K562 (cell line): Measurements from ENCODE around the gene SCGB1A1. TPM values are rescaled to one million over a fixed set of nuclear protein-coding genes. Genes with fewer than 3 reads are reported as not detected.

Source experiments
- ATAC-seq: fragments of 200-7000 bp; cut with Tn5 transposase; 3 replicates; pipeline ENCODE4 v1.9.1; 2020; ENCODE audit warnings: moderate library complexity
- BruUV-seq: library from RNA; stranded (reverse); fragments of 400-500 nt; replicated peaks from 2 replicates; lab custom pipeline; 2021; lab: Mats Ljungman, UMichigan
- CTCF ChIA-PET: fragments of 300-600 bp; formaldehyde crosslinking; extraction: SDS; loops from one replicate; lab custom pipeline; 2021; ENCODE audit warnings: low intra/inter-chr PET ratio; lab: Yijun Ruan, JAX
- POLR2A ChIA-PET: fragments of 300-600, 350-650 bp; sonication (Branson Sonifier 250); formaldehyde crosslinking; extraction: SDS; loops from one replicate; lab custom pipeline; 2021; ENCODE audit warnings: antibody characterized with exemption, inconsistent platforms; lab: Yijun Ruan, JAX
- DNase-seq, 4 experiments: peaks; one replicate each; pipeline versions ENCODE4 v3.0.0 to v3.0.0-alpha.2; 2011 to 2018; ENCODE audit warnings: low spot score in 3 of 4, mixed read lengths in 3 of 4; ENCODE audit errors: extremely low read depth in 1 of 4
- FAIRE-seq: peaks from 2 replicates; lab custom pipeline; 2011; peaks lifted over from hg19 to GRCh38; lab: Jason Lieb, UNC
- H2AFZ ChIP-seq: 2 replicates; pipeline ENCODE4 v1.6.0; 2011; ENCODE audit warnings: low read depth, low read length, control low read depth, inconsistent platforms
- H3K27ac ChIP-seq: fragments of 200-600 bp; 3 replicates; pipeline ENCODE4 v1.8.0; 2011; ENCODE audit warnings: low read depth, mild to moderate bottlenecking, control low read depth, inconsistent platforms, low read length, moderate library complexity, mixed read lengths; ENCODE audit errors: extremely low read depth
- H3K27me3 ChIP-seq, 2 experiments: fragments of 300-600 bp in 1 of 2; 2 replicates in 1 of 2; 3 replicates in 1 of 2; pipeline versions ENCODE4 v1.6.0 to v1.8.0; 2011; ENCODE audit warnings: inconsistent platforms in 2 of 2, low read length in 2 of 2, mild to moderate bottlenecking in 1 of 2, mixed read lengths in 1 of 2, moderate library complexity in 1 of 2; ENCODE audit not compliant: control insufficient read depth in 2 of 2, insufficient read depth in 2 of 2
- H3K36me3 ChIP-seq: fragments of 300-600 bp; 3 replicates; pipeline ENCODE4 v1.8.0; 2011; ENCODE audit warnings: mild to moderate bottlenecking, low read length, inconsistent platforms; ENCODE audit not compliant: control insufficient read depth, insufficient read depth
- H3K4me1 ChIP-seq, 2 experiments: fragments of 200-600 bp in 1 of 2; replicated peaks in 1 of 2; 2 replicates in 1 of 2; 3 replicates in 1 of 2; pipeline versions ENCODE4 v1.5.1 to v1.8.0; 2011; ENCODE audit warnings: inconsistent platforms in 2 of 2, low read length in 2 of 2, mild to moderate bottlenecking in 1 of 2, mixed read lengths in 1 of 2, moderate library complexity in 1 of 2; ENCODE audit not compliant: control insufficient read depth in 2 of 2, insufficient read depth in 2 of 2
- H3K4me2 ChIP-seq: 2 replicates; pipeline ENCODE4 v1.6.1; 2011; ENCODE audit warnings: low read length, control low read depth, inconsistent platforms, mixed read lengths; ENCODE audit not compliant: insufficient read depth
- H3K4me3 ChIP-seq: fragments of 200-600 bp; sonication (generic), shearing (Covaris generic); 2 replicates; pipeline ENCODE4 v1.5.1; 2016; ENCODE audit warnings: control low read depth, inconsistent platforms
- H3K79me2 ChIP-seq: fragments of 200-600 bp; 3 replicates; pipeline ENCODE4 v1.8.0; 2011; ENCODE audit warnings: low read length, inconsistent platforms; ENCODE audit not compliant: control insufficient read depth, insufficient read depth
- H3K9ac ChIP-seq, 2 experiments: 2 replicates each; pipeline versions ENCODE4 v1.6.0 to v1.6.1; 2011; ENCODE audit warnings: low read depth in 2 of 2, low read length in 2 of 2, control low read depth in 1 of 2, inconsistent platforms in 1 of 2, mild to moderate bottlenecking in 1 of 2, mixed read lengths in 1 of 2; ENCODE audit not compliant: insufficient read depth in 1 of 2
- H3K9me1 ChIP-seq: one replicate; pipeline ENCODE4 v1.6.0; 2011; ENCODE audit warnings: inconsistent platforms, mild to moderate bottlenecking, low read length, moderate library complexity; ENCODE audit not compliant: control insufficient read depth, insufficient read depth
- H3K9me3 ChIP-seq: replicated peaks from 2 replicates; pipeline ENCODE4 v1.5.1; 2011; ENCODE audit warnings: low read depth, low read length, inconsistent platforms; ENCODE audit not compliant: control insufficient read depth, insufficient read depth
- H4K20me1 ChIP-seq: replicated peaks from 2 replicates; pipeline ENCODE4 v1.6.1; 2011; ENCODE audit warnings: low read length, inconsistent platforms, mixed read lengths; ENCODE audit not compliant: control insufficient read depth, insufficient read depth
- BCOR ChIP-seq: fragments of 450-650 bp; IDR thresholded peaks from 2 replicates; pipeline ENCODE4 v1.6.1; 2016
- ESRRA ChIP-seq: fragments of 450-650 bp; IDR thresholded peaks from 2 replicates; pipeline ENCODE4 v1.6.1; 2014; ENCODE audit warnings: low read depth, mild to moderate bottlenecking, moderate library complexity, borderline replicate concordance
- GTF2A2 ChIP-seq: IDR thresholded peaks from 2 replicates; pipeline ENCODE4 v1.6.1; 2016; ENCODE audit warnings: mild to moderate bottlenecking, missing genetic modification characterization, missing compliant biosample characterization
- IFI16 ChIP-seq: fragments of 250-450 bp; sonication (Bioruptor Pico); IDR thresholded peaks from 2 replicates; pipeline ENCODE4 v2.1.2; 2022; ENCODE audit warnings: mild to moderate bottlenecking, inconsistent platforms
- KDM1A ChIP-seq, 2 experiments: fragments of 450-650 bp; IDR thresholded peaks; 2 replicates each; pipeline ENCODE4 v1.6.1; 2016; ENCODE audit warnings: mild to moderate bottlenecking in 2 of 2
- MECOM ChIP-seq: fragments of 250-450 bp; sonication (Bioruptor Pico); IDR thresholded peaks from 2 replicates; pipeline ENCODE4 v1.8.0; 2022; ENCODE audit warnings: inconsistent platforms
- PHF20 ChIP-seq: fragments of 450-650 bp; IDR thresholded peaks from 2 replicates; pipeline ENCODE4 v1.6.1; 2018; ENCODE audit not compliant: partially characterized antibody
- RBM25 ChIP-seq: fragments of 200-400 bp; formaldehyde crosslinking; IDR thresholded peaks from 2 replicates; pipeline ENCODE4 v1.6.1; 2018; ENCODE audit warnings: low read length, low read depth, moderate library complexity; ENCODE audit not compliant: severe bottlenecking
- RCOR1 ChIP-seq, 2 experiments: IDR thresholded peaks; 2 replicates each; pipeline ENCODE4 v1.6.1; 2012; ENCODE audit warnings: low read depth in 2 of 2, low read length in 2 of 2, borderline replicate concordance in 1 of 2, improper control_type of control experiment in 1 of 2
- ZNF121 ChIP-seq: sonication (generic); formaldehyde crosslinking; conservative IDR thresholded peaks from 2 replicates; pipeline ENCODE4 v1.8.0; 2022; ENCODE audit warnings: missing genetic modification reagents
- ZNF639 ChIP-seq, 2 experiments: fragments of 200-800 bp in 1 of 2; sonication (Bioruptor generic) in 1 of 2; sonication (generic) in 1 of 2; formaldehyde crosslinking in 1 of 2; IDR thresholded peaks in 1 of 2; conservative IDR thresholded peaks in 1 of 2; 2 replicates each; pipeline versions ENCODE4 v1.5.0 to v1.6.1; 2016 to 2020; ENCODE audit warnings: missing compliant biosample characterization in 1 of 2, missing genetic modification characterization in 1 of 2, missing genetic modification reagents in 1 of 2
- WGBS: fragments of 100-300 bp; shearing (Covaris generic); methylation state at CpG from one replicate; pipeline ENCODE4 v1.1.6; 2016; ENCODE audit warnings: low coverage, mixed read lengths; ENCODE audit not compliant: insufficient coverage; ENCODE audit errors: missing lambda C conversion rate; 5-methylcytosine and 5-hydroxymethylcytosine counted together
- in situ Hi-C: fragments of 300-500 bp; cut with MboI; formaldehyde crosslinking; loops from 4 replicates; pipeline ENCODE4 v1.15.0; 2018; ENCODE audit warnings: inconsistent platforms, mixed read lengths
- intact Hi-C: fragments of 100-400 bp; cut with micrococcal nuclease; formaldehyde crosslinking; loops from 2 replicates; pipeline ENCODE4 v1.14.2; 2022
- polyA plus RNA-seq, 8 experiments: library from polyadenylated mRNA; depleted of rRNA in 4 of 8; stranded (reverse) in 5 of 8; unstranded in 3 of 8; fragments of >200 nt; fragmentation: Nextera tagmentation in 2 of 8; fragmentation: Illumina TruSeq in 1 of 8; extraction: Ambion mirVana in 2 of 8; extraction: Trizol in 1 of 8; gene quantifications; 2 replicates each; pipeline versions ENCODE4 v1.2.1 to v1.2.3, GENCODE V29; 2011 to 2014; ENCODE audit warnings: inconsistent platforms in 1 of 8, missing spikeins in 1 of 8
- total RNA-seq, 7 experiments: library from RNA; depleted of rRNA in 6 of 7; stranded (reverse); fragments of >200 nt in 6 of 7; fragmentation: Illumina TruSeq in 2 of 7; extraction: Trizol in 2 of 7; gene quantifications; 2 replicates each; pipeline versions ENCODE4 v1.2.1 to v1.2.3, GENCODE V29; 2011 to 2021; ENCODE audit warnings: low replicate concordance in 1 of 7
- TF ChIP-seq, protein P1 (sequence below), 2 experiments: fragments of 250-450 bp in 1 of 2; fragments of 450-650 bp in 1 of 2; sonication (Bioruptor Pico) in 1 of 2; IDR thresholded peaks; 2 replicates each; pipeline versions ENCODE4 v1.6.1 to v1.8.0; 2016 to 2021; ENCODE audit warnings: mild to moderate bottlenecking in 2 of 2, moderate library complexity in 2 of 2, missing compliant biosample characterization in 1 of 2, missing genetic modification characterization in 1 of 2

SCGB1A1 gene
- total and polyA plus RNA-seq, 9 of the 15 experiments (the other 6 are each of a cell fraction or from before 2014, with no cell fraction given), result 0.55 TPM; not detected in 8

DNA sequence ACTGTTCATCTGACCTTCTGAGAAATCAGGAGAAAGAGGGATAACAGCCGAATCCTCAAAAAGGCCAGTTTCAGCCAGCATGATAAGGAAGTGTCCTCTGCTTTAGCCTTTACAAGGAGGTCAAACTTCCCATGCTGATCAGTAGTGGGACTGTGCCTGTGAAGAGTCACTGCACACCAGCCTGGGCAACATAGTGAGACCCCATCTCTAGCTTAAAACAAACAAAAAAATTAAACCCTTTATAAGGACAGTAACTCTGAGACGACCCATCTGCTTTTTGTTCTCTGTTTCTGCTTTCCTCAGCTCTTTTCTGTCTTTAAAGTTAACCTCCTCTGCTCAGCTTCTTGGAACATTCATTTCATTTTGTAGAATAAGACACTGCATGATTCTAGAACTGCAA lies 49.7 kb downstream of the SCGB1A1 start:
- H3K9me3 ChIP-seq, result no peaks in the 10 kb centered on the region
- FAIRE-seq (no peak), DNase-seq (peak in 1 of 4 experiments; percentile 36), ATAC-seq (no peak)
- in situ Hi-C loops (no loop called here), intact Hi-C loops (no loop called here)
- no peaks in the 10 kb centered on the region for H4K20me1 ChIP-seq
- H3K27ac ChIP-seq, result peak overlapping the region; percentile 85
- no peak overlapping the region for H3K4me3 ChIP-seq
- no TSS peak for BruUV-seq
- peaks cover 49 to 52% of the 10 kb centered on the region in 2 experiments for H3K4me1 ChIP-seq
- H2AFZ ChIP-seq, result peak overlapping the region; percentile 64
- 16% methylated on average over 2 of the region's 2 CpGs for WGBS
- ChIA-PET POLR2A (interaction anchor here (1.2 to 3.1 kb wide), 3 partner anchors 10 to 18 kb away, joined by 4 to 12 read pairs (median 8); no protein-coding TSS in a partner anchor), CTCF (no interaction called here)
- H3K27me3 ChIP-seq, result no peaks in the 10 kb centered on the region
- no peaks in the 10 kb centered on the region for H3K79me2 ChIP-seq
- no peak overlapping the region for H3K4me2 ChIP-seq
- H3K9ac ChIP-seq, result peak overlapping the region; percentile 5 to 74; a peak in 1 of 4 replicates
- H3K36me3 ChIP-seq, result no peaks in the 10 kb centered on the region
- H3K9me1 ChIP-seq, result no peaks in the 10 kb centered on the region
- TF ChIP-seq, protein P1, sequence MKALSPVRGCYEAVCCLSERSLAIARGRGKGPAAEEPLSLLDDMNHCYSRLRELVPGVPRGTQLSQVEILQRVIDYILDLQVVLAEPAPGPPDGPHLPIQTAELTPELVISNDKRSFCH (CRISPR knock-in tag; IDR thresholded peaks at IDR 0.05), result no peak
- TF ChIP-seq, protein P1 (tag; IDR thresholded peaks at IDR 0.05), result peak; percentile 43; the same call in 1 of the 2 replicates
- TF ChIP-seq ESRRA, result peak; percentile 34; the same call in 1 of the 2 replicates
- peak in 1 of 2 experiments; percentile 5; a peak in 1 of 4 replicates for TF ChIP-seq ZNF639 (CRISPR knock-in tag; conservative IDR thresholded peaks at IDR 0.05 in 1 of 2, IDR thresholded peaks at IDR 0.05 in 1 of 2)
- 0 out of 2 replicates have a peak, but pooled peaks have one; percentile 29 for TF ChIP-seq GTF2A2 (tag)
- peak; percentile 54; the same call in 1 of the 2 replicates for TF ChIP-seq MECOM (CRISPR knock-in tag)
- TF ChIP-seq RBM25, result peak; percentile 91
- TF ChIP-seq BCOR, result peak; percentile 70; the same call in 1 of the 2 replicates
- peak; percentile 97 for TF ChIP-seq ZNF121 (CRISPR knock-in tag)
- TF ChIP-seq IFI16 (CRISPR knock-in tag), result no peak
- TF ChIP-seq KDM1A (IDR thresholded peaks at IDR 0.05), result peak; percentile 23 to 37; a peak in 2 of 4 replicates
- 0 out of 4 replicates have a peak, but pooled peaks of 1 of the 2 experiments have one; percentile 22 for TF ChIP-seq RCOR1 (IDR thresholded peaks at IDR 0.05; ENCODE audit: borderline replicate concordance in 1 of 2, low read depth in 2 of 2, low read length in 2 of 2)
- peak; percentile 14 for TF ChIP-seq PHF20
